Neural progenitor cell (in vitro differentiated cells): ENCODE measurements around the gene FAM174C. TPM values are rescaled to one million over a fixed set of nuclear protein-coding genes. Genes with fewer than 3 reads are reported as not detected.

Experiments used
- DNase-seq: peaks from one replicate; pipeline ENCODE4 v3.0.0-alpha.2; 2016; ENCODE audit warnings: low spot score
- H2AFZ ChIP-seq: fragments of 200-600 bp; sonication (generic); replicated peaks from 2 replicates; pipeline ENCODE4 v1.6.1; 2016; ENCODE audit warnings: antibody characterized with exemption
- H3F3A ChIP-seq: fragments of 200-600 bp; sonication (generic); 2 replicates; pipeline ENCODE4 v1.6.1; 2016; ENCODE audit warnings: antibody characterized with exemption, low read depth
- H3K27ac ChIP-seq: fragments of 200-600 bp; sonication (generic); 2 replicates; pipeline ENCODE4 v1.5.1; 2016; ENCODE audit warnings: mild to moderate bottlenecking
- H3K27me3 ChIP-seq: fragments of 200-600 bp; sonication (generic); 2 replicates; pipeline ENCODE4 v1.6.1; 2016; ENCODE audit warnings: mild to moderate bottlenecking, moderate library complexity
- H3K36me3 ChIP-seq: fragments of 200-600 bp; sonication (generic); 2 replicates; pipeline ENCODE4 v1.5.1; 2016
- H3K4me1 ChIP-seq: fragments of 200-600 bp; sonication (generic); 2 replicates; pipeline ENCODE4 v1.6.1; 2016; ENCODE audit warnings: mixed run types
- H3K4me2 ChIP-seq: fragments of 200-600 bp; sonication (generic); 2 replicates; pipeline ENCODE4 v1.6.1; 2016
- H3K4me3 ChIP-seq: fragments of 200-600 bp; sonication (generic); 2 replicates; pipeline ENCODE4 v1.5.1; 2016
- H3K79me2 ChIP-seq: fragments of 200-600 bp; sonication (generic); 2 replicates; pipeline ENCODE4 v1.6.1; 2016; ENCODE audit warnings: low read depth
- H3K9ac ChIP-seq: fragments of 200-600 bp; sonication (generic); 2 replicates; pipeline ENCODE4 v1.6.1; 2016
- H3K9me3 ChIP-seq: fragments of 200-600 bp; sonication (generic); 2 replicates; pipeline ENCODE4 v1.5.1; 2016; ENCODE audit warnings: low read depth
- H4K20me1 ChIP-seq: fragments of 200-600 bp; sonication (generic); 2 replicates; pipeline ENCODE4 v1.6.1; 2016; ENCODE audit warnings: low read depth
- H3K27ac Mint-ChIP-seq: 3 replicates; pipeline ENCODE4 v1.8.0; 2021; ENCODE audit warnings: mixed read lengths
- H3K27me3 Mint-ChIP-seq: 2 replicates; pipeline ENCODE4 v1.8.0; 2022; ENCODE audit warnings: low read depth, mild to moderate bottlenecking, inconsistent platforms, moderate library complexity, mixed read lengths; ENCODE audit not compliant: insufficient read depth
- H3K36me3 Mint-ChIP-seq: 3 replicates; pipeline ENCODE4 v1.8.0; 2021; ENCODE audit warnings: mixed read lengths
- H3K4me1 Mint-ChIP-seq: 3 replicates; pipeline ENCODE4 v1.8.0; 2021; ENCODE audit warnings: mixed read lengths
- H3K4me3 Mint-ChIP-seq: 3 replicates; pipeline ENCODE4 v1.8.0; 2021; ENCODE audit warnings: mild to moderate bottlenecking, moderate library complexity, mixed read lengths
- H3K9me3 Mint-ChIP-seq: 3 replicates; pipeline ENCODE4 v1.8.0; 2020; ENCODE audit warnings: mixed read lengths
- EZH2 ChIP-seq: fragments of 200-600 bp; sonication (generic); IDR thresholded peaks from 2 replicates; pipeline ENCODE4 v1.6.1; 2017; ENCODE audit warnings: antibody characterized with exemption, mild to moderate bottlenecking, moderate library complexity
- EZH2phosphoT487 ChIP-seq: fragments of 200-600 bp; sonication (generic); IDR thresholded peaks from 2 replicates; pipeline ENCODE4 v1.6.1; 2017; ENCODE audit warnings: antibody characterized with exemption
- total RNA-seq: library from RNA; depleted of rRNA; stranded (reverse); fragments of >200 nt; gene quantifications from 2 replicates; pipeline ENCODE4 v1.2.3, GENCODE V29; 2015; ENCODE audit warnings: low replicate concordance
- TF ChIP-seq, protein P1 (sequence below): fragments of 200-600 bp; sonication (generic); IDR thresholded peaks from 2 replicates; pipeline ENCODE4 v1.5.1; 2017; ENCODE audit warnings: antibody characterized with exemption, mild to moderate bottlenecking

FAM174C gene
- total RNA-seq, 1 donor from 2014 or later: 4.8 TPM

DNA sequence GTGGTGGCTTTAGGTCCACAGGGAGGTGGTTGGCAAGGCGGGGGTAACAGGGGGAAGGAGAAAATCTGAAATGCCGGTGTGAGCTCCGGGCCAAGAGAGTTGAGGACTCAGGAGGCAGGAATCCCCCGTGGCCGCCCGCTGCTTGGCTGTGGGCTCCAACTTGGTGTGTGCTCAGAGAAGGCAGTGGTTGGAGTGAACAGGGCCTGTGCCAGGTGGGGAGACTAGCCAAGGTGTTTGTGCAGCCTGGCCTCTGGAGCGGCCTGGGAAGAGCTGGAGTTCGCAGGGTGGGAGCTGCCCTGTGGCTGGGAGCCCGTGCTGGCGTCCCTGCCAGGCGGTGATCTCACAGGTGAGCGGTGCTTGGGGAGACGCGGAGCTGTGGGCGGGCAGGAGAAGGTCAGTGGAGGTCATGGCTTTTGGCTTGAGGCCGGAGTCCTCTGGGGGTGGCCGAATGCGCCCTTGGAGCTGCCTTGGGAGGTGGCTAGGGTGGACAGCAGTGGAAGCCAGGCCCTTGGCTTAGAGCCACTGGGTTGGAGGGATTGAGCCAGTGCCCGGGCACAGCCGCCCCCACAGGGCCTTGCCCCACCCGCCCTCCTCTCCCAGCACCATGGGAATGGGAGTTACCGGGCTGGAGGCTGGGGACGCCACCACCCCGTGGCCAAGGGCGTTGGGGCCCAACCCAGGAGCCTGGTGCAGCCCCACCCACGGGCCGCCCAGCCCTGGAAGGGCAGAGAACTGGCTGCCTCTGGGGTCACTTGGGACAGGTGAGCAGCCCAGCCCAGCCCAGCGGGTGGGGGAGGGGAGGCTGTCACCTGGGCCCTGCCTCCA is 13.3 kb upstream of the FAM174C start:
- Histone ChIP-seq H2AFZ (no peak overlapping the region), H4K20me1 (peaks cover 36% of the 10 kb centered on the region), H3K4me2 (peak overlapping the region; percentile 91), H3K4me1 (peaks cover 58% of the 10 kb centered on the region), H3K27ac (no peak overlapping the region), H3K9me3 (no peaks in the 10 kb centered on the region), H3F3A (peaks cover 71% of the 10 kb centered on the region), H3K79me2 (peaks cover 18% of the 10 kb centered on the region), H3K36me3 (no peaks in the 10 kb centered on the region), H3K9ac (no peak overlapping the region), H3K27me3 (peaks cover under 1% of the 10 kb centered on the region), H3K4me3 (peak overlapping the region; percentile 73)
- H3K4me3 Mint-ChIP-seq: peak overlapping the region; percentile 88
- H3K27me3 Mint-ChIP-seq: peaks cover 12% of the 10 kb centered on the region
- H3K9me3 Mint-ChIP-seq: no peaks in the 10 kb centered on the region
- DNase-seq: peak; percentile 23
- H3K4me1 Mint-ChIP-seq: peaks cover 67% of the 10 kb centered on the region
- H3K27ac Mint-ChIP-seq: peak overlapping the region; percentile 79
- H3K36me3 Mint-ChIP-seq: peaks cover 5% of the 10 kb centered on the region
- TF ChIP-seq EZH2phosphoT487 (no peak), EZH2 (no peak)
- TF ChIP-seq, protein P1, sequence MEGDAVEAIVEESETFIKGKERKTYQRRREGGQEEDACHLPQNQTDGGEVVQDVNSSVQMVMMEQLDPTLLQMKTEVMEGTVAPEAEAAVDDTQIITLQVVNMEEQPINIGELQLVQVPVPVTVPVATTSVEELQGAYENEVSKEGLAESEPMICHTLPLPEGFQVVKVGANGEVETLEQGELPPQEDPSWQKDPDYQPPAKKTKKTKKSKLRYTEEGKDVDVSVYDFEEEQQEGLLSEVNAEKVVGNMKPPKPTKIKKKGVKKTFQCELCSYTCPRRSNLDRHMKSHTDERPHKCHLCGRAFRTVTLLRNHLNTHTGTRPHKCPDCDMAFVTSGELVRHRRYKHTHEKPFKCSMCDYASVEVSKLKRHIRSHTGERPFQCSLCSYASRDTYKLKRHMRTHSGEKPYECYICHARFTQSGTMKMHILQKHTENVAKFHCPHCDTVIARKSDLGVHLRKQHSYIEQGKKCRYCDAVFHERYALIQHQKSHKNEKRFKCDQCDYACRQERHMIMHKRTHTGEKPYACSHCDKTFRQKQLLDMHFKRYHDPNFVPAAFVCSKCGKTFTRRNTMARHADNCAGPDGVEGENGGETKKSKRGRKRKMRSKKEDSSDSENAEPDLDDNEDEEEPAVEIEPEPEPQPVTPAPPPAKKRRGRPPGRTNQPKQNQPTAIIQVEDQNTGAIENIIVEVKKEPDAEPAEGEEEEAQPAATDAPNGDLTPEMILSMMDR: peak; percentile 2

DNA sequence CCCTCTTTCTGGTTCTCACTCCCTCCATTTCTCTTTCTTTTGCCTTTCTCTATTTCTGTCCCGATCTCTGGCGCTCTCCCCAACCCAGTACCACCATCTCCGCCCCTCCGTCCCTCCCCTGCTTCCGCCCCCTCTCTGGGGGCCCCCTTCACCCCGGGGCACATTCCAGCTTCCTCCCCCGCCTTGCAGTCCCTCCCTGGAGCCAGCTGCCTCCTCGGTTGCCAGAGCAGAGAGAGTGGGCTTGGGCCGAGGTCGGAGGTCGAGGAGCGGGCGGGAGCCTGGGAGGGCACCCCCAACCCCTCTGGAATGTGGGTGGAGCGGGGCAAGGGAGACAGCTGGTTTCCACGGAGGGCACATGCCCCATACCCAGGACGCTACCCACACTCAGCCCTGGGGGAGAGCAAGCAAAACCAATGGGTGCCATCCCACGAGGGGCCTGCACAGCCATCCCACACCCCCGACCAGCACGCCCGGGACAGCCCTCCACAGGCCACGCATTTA is 12.7 kb upstream of the FAM174C start:
- Histone ChIP-seq H3K9me3 (no peaks in the 10 kb centered on the region), H3K27ac (no peak overlapping the region), H4K20me1 (peaks cover 29% of the 10 kb centered on the region), H3K4me2 (peak overlapping the region; percentile 91), H3K4me1 (peaks cover 65% of the 10 kb centered on the region), H3K27me3 (peaks cover 7% of the 10 kb centered on the region), H3K9ac (no peak overlapping the region), H3K79me2 (peaks cover 12% of the 10 kb centered on the region), H3K4me3 (peak overlapping the region; percentile 73), H2AFZ (no peak overlapping the region), H3K36me3 (no peaks in the 10 kb centered on the region), H3F3A (peaks cover 65% of the 10 kb centered on the region)
- Mint-ChIP-seq H3K27ac (no peak overlapping the region), H3K4me3 (peak overlapping the region; percentile 43), H3K9me3 (no peaks in the 10 kb centered on the region), H3K4me1 (peaks cover 70% of the 10 kb centered on the region), H3K27me3 (peaks cover 13% of the 10 kb centered on the region), H3K36me3 (peaks cover 1% of the 10 kb centered on the region)
- DNase-seq: peak; percentile 55
- TF ChIP-seq EZH2: no peak
- no peak for TF ChIP-seq EZH2phosphoT487

DNA sequence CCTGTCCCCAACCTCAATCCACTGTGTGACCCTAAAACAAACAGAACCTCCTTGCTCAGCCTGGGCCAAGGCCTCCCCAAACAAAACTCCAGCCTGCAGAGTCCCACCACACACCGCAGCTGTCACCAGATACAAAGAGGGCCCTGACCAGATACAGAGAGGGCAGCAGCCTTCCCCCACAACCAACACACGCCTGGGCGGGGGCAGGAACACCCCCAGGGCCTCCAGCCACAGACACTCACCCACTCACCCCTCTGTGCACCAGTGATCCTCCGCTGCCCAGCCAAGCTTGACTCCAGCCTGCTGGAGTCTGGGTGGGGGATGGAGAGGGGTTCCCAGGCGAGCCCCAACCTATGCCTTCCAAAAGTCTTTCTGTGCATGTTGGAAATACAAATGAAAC is 12.1 kb upstream of the FAM174C start:
- Mint-ChIP-seq H3K4me1 (peaks cover 70% of the 10 kb centered on the region), H3K36me3 (no peaks in the 10 kb centered on the region), H3K4me3 (peak overlapping the region; percentile 72), H3K9me3 (no peaks in the 10 kb centered on the region), H3K27ac (peak overlapping the region; percentile 76), H3K27me3 (peaks cover 13% of the 10 kb centered on the region)
- TF ChIP-seq EZH2 (no peak), EZH2phosphoT487 (no peak)
- TF ChIP-seq, protein P1: no peak
- no peak for DNase-seq
- H3F3A ChIP-seq: peaks cover 65% of the 10 kb centered on the region
- no peaks in the 10 kb centered on the region for H3K36me3 ChIP-seq
- no peak overlapping the region for H3K27ac ChIP-seq
- no peak overlapping the region for H3K4me2 ChIP-seq
- no peak overlapping the region for H2AFZ ChIP-seq
- H3K4me1 ChIP-seq: peaks cover 67% of the 10 kb centered on the region
- H3K27me3 ChIP-seq: peaks cover 12% of the 10 kb centered on the region
- H3K79me2 ChIP-seq: peaks cover 8% of the 10 kb centered on the region
- peaks cover 24% of the 10 kb centered on the region for H4K20me1 ChIP-seq
- H3K9ac ChIP-seq: no peak overlapping the region
- no peaks in the 10 kb centered on the region for H3K9me3 ChIP-seq
- H3K4me3 ChIP-seq: no peak overlapping the region
